B cell (primary cell): ENCODE data around the gene CRY1. TPM values are rescaled to one million over a fixed set of nuclear protein-coding genes. Genes with fewer than 3 reads are reported as not detected.

Experiments
- ATAC-seq: fragments of 200-7000 bp; cut with Tn5 transposase; one replicate; pipeline ENCODE4 v1.10.0; 2021; ENCODE audit warnings: low read depth, mild to moderate bottlenecking, moderate number of reproducible peaks, moderate library complexity
- CTCF ChIA-PET: fragments of 350-600 bp; sonication (Branson Sonifier 250); formaldehyde crosslinking; loops from one replicate; lab custom pipeline; 2021; ENCODE audit warnings: antibody characterized with exemption, inconsistent platforms; lab: Charles Lee
- POLR2A ChIA-PET: fragments of 350-600 bp; sonication (Branson Sonifier 250); formaldehyde crosslinking; loops from one replicate; lab custom pipeline; 2021; ENCODE audit warnings: antibody characterized with exemption; lab: Charles Lee
- DNase-seq: peaks from one replicate; pipeline ENCODE4 v3.0.0; 2013
- H2AFZ ChIP-seq: 2 replicates; pipeline ENCODE4 v1.6.1; 2012; ENCODE audit warnings: mild to moderate bottlenecking, low read depth, low read length; ENCODE audit not compliant: insufficient read depth, poor library complexity, severe bottlenecking
- H3K27ac ChIP-seq, 2 donors: 1 replicate in 1 of 2; 2 replicates in 1 of 2; pipeline ENCODE4 v1.5.1; 2012 to 2013; ENCODE audit warnings: low read length in 2 of 2, mild to moderate bottlenecking in 2 of 2, moderate library complexity in 1 of 2
- H3K27me3 ChIP-seq, 4 experiments: fragments of 200-600 bp in 1 of 4; sonication (generic) in 1 of 4; replicated peaks in 1 of 4; 1 replicate in 2 of 4; 2 replicates in 2 of 4; pipeline versions ENCODE4 v1.6.1 to v1.7.0; 2013 to 2016; ENCODE audit warnings: low read length in 3 of 4, mild to moderate bottlenecking in 2 of 4, mixed read lengths in 1 of 4, moderate library complexity in 1 of 4; ENCODE audit not compliant: insufficient read depth in 4 of 4, control insufficient read depth in 3 of 4; ENCODE audit errors: control extremely low read depth in 1 of 4
- H3K36me3 ChIP-seq, 2 experiments: replicated peaks in 1 of 2; 1 replicate in 1 of 2; 2 replicates in 1 of 2; pipeline versions ENCODE4 v1.6.1 to v1.7.1; 2013; ENCODE audit warnings: low read length in 1 of 2; ENCODE audit not compliant: insufficient read depth in 2 of 2, control insufficient read depth in 1 of 2; ENCODE audit errors: control extremely low read depth in 1 of 2, extremely low read depth in 1 of 2
- H3K4me1 ChIP-seq, 2 donors: fragments of 200-600 bp in 1 of 2; sonication (generic) in 1 of 2; 1 replicate in 1 of 2; 2 replicates in 1 of 2; pipeline versions ENCODE4 v1.5.1 to v1.6.1; 2013 to 2017; ENCODE audit warnings: low read length in 2 of 2; ENCODE audit not compliant: control insufficient read depth in 2 of 2, insufficient read depth in 2 of 2
- H3K4me2 ChIP-seq: replicated peaks from 2 replicates; pipeline ENCODE3; 2012; ENCODE audit warnings: mild to moderate bottlenecking, low read depth, low read length; ENCODE audit not compliant: poor library complexity, severe bottlenecking
- H3K4me3 ChIP-seq, 5 experiments: fragments of 200-600 bp in 1 of 5; sonication (generic) in 1 of 5; 1 replicate in 3 of 5; 2 replicates in 2 of 5; pipeline versions ENCODE4 v1.5.1 to v1.7.0; 2011 to 2016; ENCODE audit warnings: low read length in 4 of 5, mild to moderate bottlenecking in 4 of 5, low read depth in 2 of 5, control low read depth in 1 of 5, moderate library complexity in 1 of 5; ENCODE audit not compliant: insufficient read depth in 1 of 5; ENCODE audit errors: control extremely low read depth in 1 of 5, extremely low read depth in 1 of 5
- H3K79me2 ChIP-seq: fragments of 200-600 bp; sonication (generic); one replicate; pipeline ENCODE4 v1.6.0; 2016; ENCODE audit warnings: low read length; ENCODE audit not compliant: control insufficient read depth, insufficient read depth
- H3K9ac ChIP-seq: fragments of 200-600 bp; sonication (generic); 2 replicates; pipeline ENCODE4 v1.6.1; 2017; ENCODE audit warnings: mild to moderate bottlenecking, low read length, moderate library complexity
- H3K9me3 ChIP-seq, 3 donors: one replicate each; pipeline versions ENCODE4 v1.6.1 to v1.7.1; 2013; ENCODE audit warnings: low read length in 2 of 3; ENCODE audit not compliant: control insufficient read depth in 2 of 3, insufficient read depth in 1 of 3; ENCODE audit errors: control extremely low read depth in 1 of 3
- H4K20me1 ChIP-seq: 2 replicates; pipeline ENCODE4 v1.6.0; 2012; ENCODE audit warnings: mild to moderate bottlenecking, low read length; ENCODE audit not compliant: insufficient read depth, control insufficient read depth, poor library complexity, severe bottlenecking
- H3K27ac Mint-ChIP-seq: one replicate; pipeline ENCODE4 v1.8.0; 2021; ENCODE audit warnings: mixed read lengths
- H3K27me3 Mint-ChIP-seq: one replicate; pipeline ENCODE4 v1.8.0; 2021; ENCODE audit warnings: mixed read lengths
- H3K4me1 Mint-ChIP-seq: one replicate; pipeline ENCODE4 v1.8.0; 2021; ENCODE audit warnings: mixed read lengths
- H3K4me3 Mint-ChIP-seq: one replicate; pipeline ENCODE4 v1.8.0; 2021; ENCODE audit warnings: mixed read lengths
- H3K9me3 Mint-ChIP-seq: one replicate; pipeline ENCODE4 v1.8.0; 2022; ENCODE audit warnings: mixed read lengths; ENCODE audit not compliant: insufficient read depth
- EZH2 ChIP-seq: IDR thresholded peaks from 2 replicates; pipeline ENCODE4 v1.6.1; 2012; ENCODE audit warnings: borderline replicate concordance, low read depth, mild to moderate bottlenecking, moderate library complexity, low read length; ENCODE audit not compliant: insufficient read depth, poor library complexity, severe bottlenecking
- whole genome bisulfite sequencing: methylation state at CpG from one replicate; pipeline ENCODE4 v1.1.5; 2013; ENCODE audit warnings: missing lambda C conversion rate; ENCODE audit not compliant: insufficient coverage; 5-methylcytosine and 5-hydroxymethylcytosine counted together
- intact Hi-C: fragments of 100-400 bp; cut with micrococcal nuclease; formaldehyde crosslinking; loops from one replicate; pipeline ENCODE4 v1.10.0; 2022
- polyA plus RNA-seq: library from polyadenylated mRNA; depleted of rRNA; stranded (reverse); fragments of >200 nt; gene quantifications from 2 replicates; pipeline ENCODE4 v1.2.3, GENCODE V29; 2012
- total RNA-seq, 2 donors: library from RNA; stranded (reverse); fragments of 120-200 nt in 1 of 2; gene quantifications; 1 replicate in 1 of 2; 2 replicates in 1 of 2; pipeline versions ENCODE4 v1.2.3 to v1.2.4, GENCODE V29; 2013 to 2022
- TF ChIP-seq, protein P1 (sequence below): fragments of 200-600 bp; IDR thresholded peaks from one replicate; pipeline ENCODE4 v1.8.0; 2022; ENCODE audit warnings: antibody characterized with exemption, mild to moderate bottlenecking

The CRY1 gene
- total and polyA plus RNA-seq, 2 donors (not counting 1 experiment from before 2014, with no cell fraction given), result 2.4 to 8.8 TPM

GRCh38 chr12:107045186-107045585, 48.2 kb downstream of the CRY1 start:
- no CpG with 5 or more reads among the region's 5 CpGs for WGBS
- no peaks in the 10 kb centered on the region for H3K27me3 ChIP-seq
- H4K20me1 ChIP-seq, result no peaks in the 10 kb centered on the region
- peaks cover 1 to 30% (median 2%) of the 10 kb centered on the region in 3 donors for H3K9me3 ChIP-seq
- H3K4me3 ChIP-seq, result no peak overlapping the region
- no peak overlapping the region for H2AFZ ChIP-seq
- H3K27ac ChIP-seq, result no peak overlapping the region
- ATAC-seq (no peak), DNase-seq (no peak)
- intact Hi-C loops, result no loop called here
- ChIA-PET POLR2A (interaction anchor here (0.7 kb wide), 1 partner anchor 62 kb away, joined by 4 read pairs; no protein-coding TSS in a partner anchor), CTCF (no interaction called here)
- no peak for TF ChIP-seq EZH2
- H3K4me2 ChIP-seq, result no peak overlapping the region
- H3K4me3 Mint-ChIP-seq, result no peak overlapping the region
- no peaks in the 10 kb centered on the region for H3K4me1 ChIP-seq
- H3K36me3 ChIP-seq, result no peaks in the 10 kb centered on the region
- H3K79me2 ChIP-seq, result no peaks in the 10 kb centered on the region
- H3K9me3 Mint-ChIP-seq, result peaks cover 6% of the 10 kb centered on the region
- no peaks in the 10 kb centered on the region for H3K4me1 Mint-ChIP-seq
- H3K27ac Mint-ChIP-seq, result no peak overlapping the region
- H3K9ac ChIP-seq, result no peak overlapping the region
- H3K27me3 Mint-ChIP-seq, result peaks cover 3% of the 10 kb centered on the region

DNA sequence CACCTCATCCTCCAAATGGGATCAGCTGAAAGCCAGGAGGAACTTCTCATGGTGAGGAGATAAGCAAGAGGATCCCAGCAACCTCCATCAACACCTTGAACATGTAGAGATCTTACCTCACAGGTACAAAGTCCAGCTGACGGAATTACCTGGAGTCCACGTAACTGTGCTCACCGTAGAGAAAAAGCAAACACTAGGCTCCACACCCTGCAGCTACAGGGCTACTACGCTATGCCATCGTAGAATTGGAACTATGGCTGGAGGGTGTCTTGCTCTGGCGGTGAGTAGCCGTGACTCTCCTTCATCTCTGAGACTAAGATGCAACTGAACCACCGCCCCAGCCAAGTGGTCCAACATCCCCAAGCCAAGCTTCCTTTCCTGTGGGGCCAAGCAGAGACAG, 50.5 kb downstream of the CRY1 start:
- POLR2A ChIA-PET, result no interaction called here

More for the DNA sequence above, 50.5 kb downstream of the CRY1 start:
- no peak for ATAC-seq
- CTCF ChIA-PET, result no interaction called here
- H2AFZ ChIP-seq, result no peak overlapping the region
- H3K27me3 ChIP-seq, result no peaks in the 10 kb centered on the region
- H3K9me3 ChIP-seq, result peaks cover 0 to 20% (median 2%) of the 10 kb centered on the region in 3 donors
- no peaks in the 10 kb centered on the region for H3K36me3 ChIP-seq
- intact Hi-C loops, result no loop called here
- H3K27ac Mint-ChIP-seq, result no peak overlapping the region
- WGBS, result 100% methylated on average over 4 of the region's 8 CpGs
- H3K4me2 ChIP-seq, result no peak overlapping the region
- no peak overlapping the region for H3K9ac ChIP-seq
- no peak overlapping the region for H3K27ac ChIP-seq
- no peaks in the 10 kb centered on the region for H3K4me1 ChIP-seq
- DNase-seq, result no peak
- no peak overlapping the region for H3K4me3 Mint-ChIP-seq
- no peaks in the 10 kb centered on the region for H4K20me1 ChIP-seq
- peaks cover 8% of the 10 kb centered on the region for H3K9me3 Mint-ChIP-seq
- no peak overlapping the region for H3K4me3 ChIP-seq
- peaks cover 6% of the 10 kb centered on the region for H3K27me3 Mint-ChIP-seq
- H3K79me2 ChIP-seq, result no peaks in the 10 kb centered on the region
- TF ChIP-seq EZH2, result no peak
- TF ChIP-seq, protein P1, sequence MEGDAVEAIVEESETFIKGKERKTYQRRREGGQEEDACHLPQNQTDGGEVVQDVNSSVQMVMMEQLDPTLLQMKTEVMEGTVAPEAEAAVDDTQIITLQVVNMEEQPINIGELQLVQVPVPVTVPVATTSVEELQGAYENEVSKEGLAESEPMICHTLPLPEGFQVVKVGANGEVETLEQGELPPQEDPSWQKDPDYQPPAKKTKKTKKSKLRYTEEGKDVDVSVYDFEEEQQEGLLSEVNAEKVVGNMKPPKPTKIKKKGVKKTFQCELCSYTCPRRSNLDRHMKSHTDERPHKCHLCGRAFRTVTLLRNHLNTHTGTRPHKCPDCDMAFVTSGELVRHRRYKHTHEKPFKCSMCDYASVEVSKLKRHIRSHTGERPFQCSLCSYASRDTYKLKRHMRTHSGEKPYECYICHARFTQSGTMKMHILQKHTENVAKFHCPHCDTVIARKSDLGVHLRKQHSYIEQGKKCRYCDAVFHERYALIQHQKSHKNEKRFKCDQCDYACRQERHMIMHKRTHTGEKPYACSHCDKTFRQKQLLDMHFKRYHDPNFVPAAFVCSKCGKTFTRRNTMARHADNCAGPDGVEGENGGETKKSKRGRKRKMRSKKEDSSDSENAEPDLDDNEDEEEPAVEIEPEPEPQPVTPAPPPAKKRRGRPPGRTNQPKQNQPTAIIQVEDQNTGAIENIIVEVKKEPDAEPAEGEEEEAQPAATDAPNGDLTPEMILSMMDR, result no peak
- H3K4me1 Mint-ChIP-seq, result no peaks in the 10 kb centered on the region
